ENCODE measurements around the gene ZNF681. TPM values are rescaled to one million over a fixed set of nuclear protein-coding genes. Genes with fewer than 3 reads are reported as not detected.

ZNF681 gene
- total and polyA plus RNA-seq, 9 of the 15 experiments (the other 6 are each of a cell fraction or from before 2014, with no cell fraction given): 2.8 to 8.6 (median 4.1) TPM

- TF ChIP-seq NFIC (IDR thresholded peaks at IDR 0.05) (no peak), ETV6 (IDR thresholded peaks at IDR 0.05; ENCODE audit: borderline replicate concordance in 1 of 2, low read depth in 2 of 2, low read length in 1 of 2) (no peak), ETV6 (CRISPR knock-in tag; IDR thresholded peaks at IDR 0.05; ENCODE audit: borderline replicate concordance) (no peak), BRD4 (IDR thresholded peaks at IDR 0.05) (no peak), SRSF1 (IDR thresholded peaks at IDR 0.05; ENCODE audit: low read depth, low read length) (no peak), ZNF277 (CRISPR knock-in tag; IDR thresholded peaks at IDR 0.05; ENCODE audit: borderline replicate concordance) (no peak), ZNF583 (CRISPR knock-in tag; IDR thresholded peaks at IDR 0.05) (no peak), ATF6 (CRISPR knock-in tag; IDR thresholded peaks at IDR 0.05) (no peak), CHD7 (IDR thresholded peaks at IDR 0.05; ENCODE audit: low read depth, low read length) (no peak), PBX2 (CRISPR knock-in tag; IDR thresholded peaks at IDR 0.05; ENCODE audit: low read depth) (no peak), PBX2 (tag; conservative IDR thresholded peaks at IDR 0.05; ENCODE audit: low read depth) (no peak)
Observed at GRCh38 chr19:23778566-23778965, 19.9 kb upstream of the ZNF681 start (continued).
